ENCODE results near the gene PEA15. TPM values are rescaled to one million over a fixed set of nuclear protein-coding genes. Genes with fewer than 3 reads are reported as not detected.

PEA15 gene
- total and polyA plus RNA-seq, 9 of the 15 experiments (the other 6 are each of a cell fraction or from before 2014, with no cell fraction given) = 8.2 to 175 (median 35.4) TPM

DNA sequence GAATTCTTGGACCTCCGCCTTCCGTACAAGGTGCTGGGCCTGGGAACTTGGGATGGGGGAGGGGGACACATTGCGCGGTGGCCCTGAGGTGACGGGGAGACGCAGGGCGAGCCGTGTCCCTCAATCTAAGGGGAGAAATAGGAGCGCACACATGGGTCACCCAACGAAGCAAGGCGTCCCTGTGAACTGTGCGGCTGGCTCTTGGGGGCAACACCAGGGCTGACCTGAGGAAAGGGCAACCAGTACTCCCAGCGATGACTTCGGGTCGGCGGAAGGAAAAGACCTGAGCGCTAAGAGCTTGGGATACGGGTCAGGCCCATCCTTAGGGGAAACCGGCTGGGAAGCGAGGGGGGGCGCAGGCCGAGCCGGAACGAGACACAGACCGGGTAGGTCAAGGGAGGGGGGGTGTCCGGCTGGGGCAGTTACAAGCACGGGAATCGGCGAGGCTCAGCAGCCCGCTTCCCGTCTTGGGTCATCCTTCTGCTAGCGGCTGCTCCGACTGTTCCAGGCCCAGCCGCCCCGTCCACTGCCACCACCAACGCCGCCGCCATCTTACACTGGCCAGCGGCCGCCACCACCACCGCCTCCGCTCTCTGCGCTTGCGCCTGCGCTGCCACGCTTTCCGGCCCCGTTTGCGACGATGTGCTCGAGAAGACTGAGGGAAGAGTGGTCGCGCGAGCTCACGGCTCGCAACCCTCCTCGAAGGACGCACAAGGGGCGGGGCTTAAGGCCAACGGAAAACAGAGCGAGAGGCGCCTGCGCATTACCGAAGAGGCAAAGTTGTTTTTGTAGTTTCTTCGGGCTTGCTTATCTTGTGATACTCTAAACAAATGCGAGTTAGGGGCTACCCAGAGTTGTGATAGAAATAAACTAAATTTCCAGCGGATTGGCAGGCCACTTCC is 57.0 kb downstream of the PEA15 start, which contains the start of gene DCAF8 (continued):
- TF ChIP-seq, protein P1, sequence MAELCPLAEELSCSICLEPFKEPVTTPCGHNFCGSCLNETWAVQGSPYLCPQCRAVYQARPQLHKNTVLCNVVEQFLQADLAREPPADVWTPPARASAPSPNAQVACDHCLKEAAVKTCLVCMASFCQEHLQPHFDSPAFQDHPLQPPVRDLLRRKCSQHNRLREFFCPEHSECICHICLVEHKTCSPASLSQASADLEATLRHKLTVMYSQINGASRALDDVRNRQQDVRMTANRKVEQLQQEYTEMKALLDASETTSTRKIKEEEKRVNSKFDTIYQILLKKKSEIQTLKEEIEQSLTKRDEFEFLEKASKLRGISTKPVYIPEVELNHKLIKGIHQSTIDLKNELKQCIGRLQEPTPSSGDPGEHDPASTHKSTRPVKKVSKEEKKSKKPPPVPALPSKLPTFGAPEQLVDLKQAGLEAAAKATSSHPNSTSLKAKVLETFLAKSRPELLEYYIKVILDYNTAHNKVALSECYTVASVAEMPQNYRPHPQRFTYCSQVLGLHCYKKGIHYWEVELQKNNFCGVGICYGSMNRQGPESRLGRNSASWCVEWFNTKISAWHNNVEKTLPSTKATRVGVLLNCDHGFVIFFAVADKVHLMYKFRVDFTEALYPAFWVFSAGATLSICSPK (IDR thresholded peaks at IDR 0.05; ENCODE audit: borderline replicate concordance) = no peak
- TF ChIP-seq, protein P2, sequence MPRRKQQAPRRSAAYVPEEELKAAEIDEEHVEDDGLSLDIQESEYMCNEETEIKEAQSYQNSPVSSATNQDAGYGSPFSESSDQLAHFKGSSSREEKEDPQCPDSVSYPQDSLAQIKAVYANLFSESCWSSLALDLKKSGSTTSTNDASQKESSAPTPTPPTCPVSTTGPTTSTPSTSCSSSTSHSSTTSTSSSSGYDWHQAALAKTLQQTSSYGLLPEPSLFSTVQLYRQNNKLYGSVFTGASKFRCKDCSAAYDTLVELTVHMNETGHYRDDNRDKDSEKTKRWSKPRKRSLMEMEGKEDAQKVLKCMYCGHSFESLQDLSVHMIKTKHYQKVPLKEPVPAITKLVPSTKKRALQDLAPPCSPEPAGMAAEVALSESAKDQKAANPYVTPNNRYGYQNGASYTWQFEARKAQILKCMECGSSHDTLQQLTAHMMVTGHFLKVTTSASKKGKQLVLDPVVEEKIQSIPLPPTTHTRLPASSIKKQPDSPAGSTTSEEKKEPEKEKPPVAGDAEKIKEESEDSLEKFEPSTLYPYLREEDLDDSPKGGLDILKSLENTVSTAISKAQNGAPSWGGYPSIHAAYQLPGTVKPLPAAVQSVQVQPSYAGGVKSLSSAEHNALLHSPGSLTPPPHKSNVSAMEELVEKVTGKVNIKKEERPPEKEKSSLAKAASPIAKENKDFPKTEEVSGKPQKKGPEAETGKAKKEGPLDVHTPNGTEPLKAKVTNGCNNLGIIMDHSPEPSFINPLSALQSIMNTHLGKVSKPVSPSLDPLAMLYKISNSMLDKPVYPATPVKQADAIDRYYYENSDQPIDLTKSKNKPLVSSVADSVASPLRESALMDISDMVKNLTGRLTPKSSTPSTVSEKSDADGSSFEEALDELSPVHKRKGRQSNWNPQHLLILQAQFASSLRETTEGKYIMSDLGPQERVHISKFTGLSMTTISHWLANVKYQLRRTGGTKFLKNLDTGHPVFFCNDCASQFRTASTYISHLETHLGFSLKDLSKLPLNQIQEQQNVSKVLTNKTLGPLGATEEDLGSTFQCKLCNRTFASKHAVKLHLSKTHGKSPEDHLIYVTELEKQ (CRISPR knock-in tag; IDR thresholded peaks at IDR 0.05) = no peak
- TF ChIP-seq ZNF778 (CRISPR knock-in tag; IDR thresholded peaks at IDR 0.05) = no peak
- no peak for TF ChIP-seq RUNX1 (IDR thresholded peaks at IDR 0.05; ENCODE audit: low read depth)
- no peak for TF ChIP-seq KLF10 (CRISPR knock-in tag; IDR thresholded peaks at IDR 0.05)
- no peak for TF ChIP-seq ZNF184 (CRISPR knock-in tag; IDR thresholded peaks at IDR 0.05)
- peak; percentile 95 for TF ChIP-seq TBP (optimal IDR thresholded peaks at IDR 0.05; ENCODE audit: low read depth, low read length)
- TF ChIP-seq ARID1B (IDR thresholded peaks at IDR 0.05) = no peak
